Panc1 (cell line): ENCODE measurements around the gene SRGAP3. TPM values are rescaled to one million over a fixed set of nuclear protein-coding genes. Genes with fewer than 3 reads are reported as not detected.

Experiments used
- ATAC-seq: fragments of 200-7000 bp; cut with Tn5 transposase; 2 replicates; pipeline ENCODE4 v1.9.1; 2020; ENCODE audit warnings: mild to moderate bottlenecking, moderate library complexity
- BruUV-seq: library from RNA; stranded (reverse); fragments of 400-500 nt; replicated peaks from 2 replicates; lab custom pipeline; 2021; lab: Mats Ljungman, UMichigan
- CTCF ChIA-PET: fragments of 300-600 bp; sonication (Branson Sonifier 250); formaldehyde crosslinking; loops from one replicate; lab custom pipeline; 2022; ENCODE audit warnings: antibody characterized with exemption; lab: Charles Lee
- POLR2A ChIA-PET: fragments of 300-600 bp; sonication (Branson Sonifier 250); formaldehyde crosslinking; loops from one replicate; lab custom pipeline; 2022; ENCODE audit warnings: antibody characterized with exemption; lab: Charles Lee
- DNase-seq: peaks from one replicate; pipeline ENCODE4 v3.0.0-alpha.2; 2010; ENCODE audit warnings: low read depth, low spot score
- H3K27ac ChIP-seq: 2 replicates; pipeline ENCODE4 v1.5.1; 2011; ENCODE audit warnings: mild to moderate bottlenecking, low read length, inconsistent platforms
- H3K27me3 ChIP-seq: fragments of 200-500 bp; sonication (Bioruptor generic); 2 replicates; pipeline ENCODE4 v1.6.0; 2014; ENCODE audit warnings: low read length, inconsistent platforms; ENCODE audit not compliant: control insufficient read depth, insufficient read depth
- H3K36me3 ChIP-seq: fragments of 200-500 bp; sonication (Bioruptor generic); 2 replicates; pipeline ENCODE4 v1.5.1; 2014; ENCODE audit warnings: inconsistent platforms, mild to moderate bottlenecking, low read length, moderate library complexity; ENCODE audit not compliant: control insufficient read depth, insufficient read depth
- H3K4me1 ChIP-seq: 2 replicates; pipeline ENCODE4 v1.5.1; 2011; ENCODE audit warnings: inconsistent platforms, mild to moderate bottlenecking, low read length, moderate library complexity; ENCODE audit not compliant: control insufficient read depth, insufficient read depth
- H3K4me3 ChIP-seq, 2 experiments: 2 replicates each; pipeline ENCODE4 v1.5.1; 2011 to 2012; ENCODE audit warnings: low read depth in 2 of 2, low read length in 2 of 2, mild to moderate bottlenecking in 2 of 2, inconsistent platforms in 1 of 2, moderate library complexity in 1 of 2
- H3K9me3 ChIP-seq: fragments of 200-500 bp; sonication (Bioruptor generic); 2 replicates; pipeline ENCODE4 v1.5.1; 2014; ENCODE audit warnings: low read depth, mild to moderate bottlenecking, inconsistent platforms, low read length, moderate library complexity; ENCODE audit not compliant: control insufficient read depth, insufficient read depth
- CTCF ChIP-seq: fragments of 450-650 bp; IDR thresholded peaks from 2 replicates; pipeline ENCODE4 v1.5.1; 2017; ENCODE audit warnings: mild to moderate bottlenecking
- POLR2AphosphoS5 ChIP-seq: IDR thresholded peaks from 2 replicates; pipeline ENCODE4 v1.6.1; 2012; ENCODE audit warnings: mild to moderate bottlenecking, low read depth, low read length, moderate library complexity
- SIN3A ChIP-seq: IDR thresholded peaks from 2 replicates; pipeline ENCODE4 v1.6.1; 2012; ENCODE audit warnings: low read depth, mild to moderate bottlenecking, low read length, moderate library complexity, borderline replicate concordance; ENCODE audit not compliant: insufficient read depth
- TCF7L2 ChIP-seq: IDR thresholded peaks from 2 replicates; pipeline ENCODE4 v1.6.1; 2011; ENCODE audit warnings: mild to moderate bottlenecking, low read depth, low read length, inconsistent platforms
- in situ Hi-C: cut with HindIII; loops from 2 replicates; pipeline ENCODE4 v1.10.0; 2016; ENCODE audit warnings: low sequenced_read_pairs, low pct_unique_long_range_greater_than_20kb
- intact Hi-C: fragments of 100-400 bp; cut with micrococcal nuclease; formaldehyde crosslinking; loops from one replicate; pipeline ENCODE4 v1.10.0; 2022; ENCODE audit not compliant: unreplicated experiment
- total RNA-seq: library from RNA; stranded (reverse); gene quantifications from one replicate; pipeline ENCODE4 v1.2.1, GENCODE V29; 2021; ENCODE audit not compliant: unreplicated experiment
- TF ChIP-seq, protein P1 (sequence below), 2 experiments: IDR thresholded peaks; 2 replicates each; pipeline ENCODE4 v1.6.1; 2011 to 2012; ENCODE audit warnings: low read depth in 2 of 2, control low read depth in 1 of 2, low read length in 1 of 2, mild to moderate bottlenecking in 1 of 2, moderate library complexity in 1 of 2; ENCODE audit not compliant: insufficient read depth in 1 of 2

The SRGAP3 gene
- total RNA-seq, 1 experiment from 2014 or later: 0.82 TPM

- no peak overlapping the region for H3K27ac ChIP-seq
- in situ Hi-C loops (no loop called here), intact Hi-C loops (no loop called here)
- H3K27me3 ChIP-seq: no peaks in the 10 kb centered on the region; the same call in 1 of the 2 replicates
- H3K4me1 ChIP-seq: no peaks in the 10 kb centered on the region
- no TSS peak for BruUV-seq
- no peak for ATAC-seq
- no peak overlapping the region for H3K4me3 ChIP-seq
- POLR2A ChIA-PET: no interaction called here
- no peaks in the 10 kb centered on the region for H3K9me3 ChIP-seq
- H3K36me3 ChIP-seq: no peaks in the 10 kb centered on the region
- DNase-seq: no peak
- TF ChIP-seq POLR2AphosphoS5 (no peak), TCF7L2 (no peak), SIN3A (no peak), CTCF (no peak)
- TF ChIP-seq, protein P1, sequence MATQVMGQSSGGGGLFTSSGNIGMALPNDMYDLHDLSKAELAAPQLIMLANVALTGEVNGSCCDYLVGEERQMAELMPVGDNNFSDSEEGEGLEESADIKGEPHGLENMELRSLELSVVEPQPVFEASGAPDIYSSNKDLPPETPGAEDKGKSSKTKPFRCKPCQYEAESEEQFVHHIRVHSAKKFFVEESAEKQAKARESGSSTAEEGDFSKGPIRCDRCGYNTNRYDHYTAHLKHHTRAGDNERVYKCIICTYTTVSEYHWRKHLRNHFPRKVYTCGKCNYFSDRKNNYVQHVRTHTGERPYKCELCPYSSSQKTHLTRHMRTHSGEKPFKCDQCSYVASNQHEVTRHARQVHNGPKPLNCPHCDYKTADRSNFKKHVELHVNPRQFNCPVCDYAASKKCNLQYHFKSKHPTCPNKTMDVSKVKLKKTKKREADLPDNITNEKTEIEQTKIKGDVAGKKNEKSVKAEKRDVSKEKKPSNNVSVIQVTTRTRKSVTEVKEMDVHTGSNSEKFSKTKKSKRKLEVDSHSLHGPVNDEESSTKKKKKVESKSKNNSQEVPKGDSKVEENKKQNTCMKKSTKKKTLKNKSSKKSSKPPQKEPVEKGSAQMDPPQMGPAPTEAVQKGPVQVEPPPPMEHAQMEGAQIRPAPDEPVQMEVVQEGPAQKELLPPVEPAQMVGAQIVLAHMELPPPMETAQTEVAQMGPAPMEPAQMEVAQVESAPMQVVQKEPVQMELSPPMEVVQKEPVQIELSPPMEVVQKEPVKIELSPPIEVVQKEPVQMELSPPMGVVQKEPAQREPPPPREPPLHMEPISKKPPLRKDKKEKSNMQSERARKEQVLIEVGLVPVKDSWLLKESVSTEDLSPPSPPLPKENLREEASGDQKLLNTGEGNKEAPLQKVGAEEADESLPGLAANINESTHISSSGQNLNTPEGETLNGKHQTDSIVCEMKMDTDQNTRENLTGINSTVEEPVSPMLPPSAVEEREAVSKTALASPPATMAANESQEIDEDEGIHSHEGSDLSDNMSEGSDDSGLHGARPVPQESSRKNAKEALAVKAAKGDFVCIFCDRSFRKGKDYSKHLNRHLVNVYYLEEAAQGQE (IDR thresholded peaks at IDR 0.05; ENCODE audit: insufficient read depth in 1 of 2, low read depth in 2 of 2, low read length in 1 of 2): no peak
- CTCF ChIA-PET: no interaction called here
Observed at GRCh38 chr3:9022305-9023225, 226.9 kb downstream of the SRGAP3 start.

- H3K4me1 ChIP-seq: no peaks in the 10 kb centered on the region
- no peaks in the 10 kb centered on the region; the same call in 1 of the 2 replicates for H3K27me3 ChIP-seq
- ChIA-PET CTCF (interaction anchor here (0.7 kb wide), 1 partner anchor 49 kb away, joined by 3 read pairs; no protein-coding TSS in a partner anchor), POLR2A (no interaction called here)
- no peaks in the 10 kb centered on the region for H3K36me3 ChIP-seq
- in situ Hi-C loops (no loop called here), intact Hi-C loops (no loop called here)
- TF ChIP-seq SIN3A (no peak), CTCF (no peak), POLR2AphosphoS5 (no peak), TCF7L2 (no peak)
- TF ChIP-seq, protein P1 (IDR thresholded peaks at IDR 0.05; ENCODE audit: insufficient read depth in 1 of 2, low read depth in 2 of 2, low read length in 1 of 2): no peak
- no peak for DNase-seq
- no peak overlapping the region for H3K27ac ChIP-seq
- H3K9me3 ChIP-seq: no peaks in the 10 kb centered on the region
- no TSS peak for BruUV-seq
- ATAC-seq: no peak
- H3K4me3 ChIP-seq: no peak overlapping the region
Observed at GRCh38 chr3:9021271-9022009, 228.0 kb downstream of the SRGAP3 start.
